K562 (cell line): ENCODE results near the gene ABHD4.

ENCODE experiments used
- REST ChIP-seq, 2 experiments: fragments of 450-650 bp; formaldehyde crosslinking in 1 of 2; IDR thresholded peaks; 2 replicates each; pipeline versions ENCODE4 v1.4.0 to v1.6.1; 2014 to 2020; ENCODE audit warnings: mild to moderate bottlenecking in 2 of 2, borderline replicate concordance in 1 of 2, low read depth in 1 of 2
- ZNF384 ChIP-seq: IDR thresholded peaks from 2 replicates; pipeline ENCODE4 v1.6.1; 2012; ENCODE audit warnings: low read depth, low read length, improper control_type of control experiment

GRCh38 chr14:22556990-22557623 lies 41.0 kb upstream of the ABHD4 start:
- TF ChIP-seq ZNF384 (no peak), REST (IDR thresholded peaks at IDR 0.05; ENCODE audit: borderline replicate concordance) (peak; percentile 88), REST (CRISPR knock-in tag; IDR thresholded peaks at IDR 0.05; ENCODE audit: low read depth) (no peak)
